KOPT-K1 (cell line): Measurements from ENCODE around the gene FBXL16.
"Not testable (repeated sequence)": the region's sequence is repeated elsewhere in the genome, so short reads cannot be mapped to it uniquely, and the experiment has no call there.

ENCODE experiments used
- H3K27ac ChIP-seq: fragments of 200-600 bp; sonication (generic); 2 replicates; pipeline ENCODE4 v1.5.1; 2016; ENCODE audit warnings: antibody characterized with exemption, mild to moderate bottlenecking, low read depth, low read length; ENCODE audit not compliant: poor library complexity, severe bottlenecking
- H3K36me3 ChIP-seq: fragments of 200-600 bp; sonication (generic); 2 replicates; pipeline ENCODE4 v1.5.1; 2017; ENCODE audit warnings: antibody characterized with exemption, mild to moderate bottlenecking, low read length, moderate library complexity; ENCODE audit not compliant: insufficient read depth
- H3K9me3 ChIP-seq: fragments of 200-600 bp; sonication (generic); 2 replicates; pipeline ENCODE4 v1.5.1; 2017; ENCODE audit warnings: antibody characterized with exemption, low read length, mild to moderate bottlenecking; ENCODE audit not compliant: insufficient read depth, poor library complexity, severe bottlenecking

The FBXL16 gene

GRCh38 chr16:695355-696089, 10.1 kb downstream of the FBXL16 start:
- no peak overlapping the region for H3K27ac ChIP-seq
- H3K36me3 ChIP-seq = no peaks in the 10 kb centered on the region

GRCh38 chr16:694863-695354, 10.7 kb downstream of the FBXL16 start:
- Histone ChIP-seq H3K36me3 (no peaks in the 10 kb centered on the region), H3K9me3 (no peaks in the 10 kb centered on the region), H3K27ac (no peak overlapping the region)

More at GRCh38 chr16:695355-696089, 10.1 kb downstream of the FBXL16 start:
- H3K9me3 ChIP-seq = no peaks in the 10 kb centered on the region

- no peak overlapping the region for H3K27ac ChIP-seq
- no peaks in the 10 kb centered on the region for H3K9me3 ChIP-seq
These were observed 11.3 kb downstream of the FBXL16 start for GRCh38 chr16:694187-694862.

GRCh38 chr16:693766-694165, 11.8 kb downstream of the FBXL16 start:
- Histone ChIP-seq H3K36me3 (no peaks in the 10 kb centered on the region), H3K27ac (no peak overlapping the region), H3K9me3 (no peaks in the 10 kb centered on the region)

More at GRCh38 chr16:694187-694862, 11.3 kb downstream of the FBXL16 start:
- H3K36me3 ChIP-seq = no peaks in the 10 kb centered on the region

GRCh38 chr16:693364-693763, 12.2 kb downstream of the FBXL16 start:
- Histone ChIP-seq H3K36me3 (no peaks in the 10 kb centered on the region), H3K9me3 (no peaks in the 10 kb centered on the region), H3K27ac (no peak overlapping the region)

GRCh38 chr16:692356-693108, 13.1 kb downstream of the FBXL16 start:
- Histone ChIP-seq H3K36me3 (0 out of 2 replicates have a peak, but pooled peaks cover 1% of the 10 kb centered on the region), H3K9me3 (no peaks in the 10 kb centered on the region), H3K27ac (no peak overlapping the region)

- peaks cover 14% of the 10 kb centered on the region; the same call in 1 of the 2 replicates for H3K36me3 ChIP-seq
- H3K9me3 ChIP-seq, H3K27ac ChIP-seq: not testable (repeated sequence)
These were observed 14.4 kb downstream of the FBXL16 start for GRCh38 chr16:691242-691641.

- H3K27ac ChIP-seq = peak overlapping the region; percentile 78
These were observed 16.3 kb downstream of the FBXL16 start for GRCh38 chr16:689175-689897.

GRCh38 chr16:687499-687898, 18.1 kb downstream of the FBXL16 start:
- H3K36me3 ChIP-seq = peaks cover 35% of the 10 kb centered on the region
- no peaks in the 10 kb centered on the region for H3K9me3 ChIP-seq
- no peak overlapping the region for H3K27ac ChIP-seq

More at GRCh38 chr16:689175-689897, 16.3 kb downstream of the FBXL16 start:
- H3K9me3 ChIP-seq = no peaks in the 10 kb centered on the region
- peaks cover 25% of the 10 kb centered on the region; the same call in 1 of the 2 replicates for H3K36me3 ChIP-seq

GRCh38 chr16:686459-687260, 18.9 kb downstream of the FBXL16 start:
- H3K36me3 ChIP-seq = peaks cover 43% of the 10 kb centered on the region
- H3K27ac ChIP-seq = no peak overlapping the region
- no peaks in the 10 kb centered on the region for H3K9me3 ChIP-seq

GRCh38 chr16:685967-686366, 19.6 kb downstream of the FBXL16 start:
- H3K36me3 ChIP-seq = peaks cover 48% of the 10 kb centered on the region
- H3K9me3 ChIP-seq = no peaks in the 10 kb centered on the region

GRCh38 chr16:684961-685696, 20.5 kb downstream of the FBXL16 start:
- Histone ChIP-seq H3K36me3 (peaks cover 48% of the 10 kb centered on the region), H3K9me3 (no peaks in the 10 kb centered on the region), H3K27ac (no peak overlapping the region)

More at GRCh38 chr16:685967-686366, 19.6 kb downstream of the FBXL16 start:
- H3K27ac ChIP-seq = no peak overlapping the region

GRCh38 chr16:684071-684794, 21.4 kb downstream of the FBXL16 start, which contains the start of gene JMJD8:
Gene JMJD8, minus strand, starts transcription at chr16:684334. Its CDS starts 15 bp downstream, at chr16:684319.
- peak within 1 kb of the TSS; percentile 71 for H3K27ac ChIP-seq
- peaks cover 48% of the 10 kb centered on the region for H3K36me3 ChIP-seq

More at GRCh38 chr16:684071-684794, 21.4 kb downstream of the FBXL16 start, which contains the start of gene JMJD8:
- H3K9me3 ChIP-seq = no peaks in the 10 kb centered on the region
